Neuronal stem cell (in vitro differentiated cells): ENCODE data around the gene IRAK1.
A peak's percentile ranks its signal among the peaks of the same experiment; 100 is the strongest.
"Not testable (repeated sequence)": the region's sequence is repeated elsewhere in the genome, so short reads cannot be mapped to it uniquely, and the experiment has no call there.

Experiments
- DNase-seq: peaks from one replicate; pipeline ENCODE4 v3.0.0-alpha.2; 2013; ENCODE audit warnings: low spot score
- H2AFZ ChIP-seq: one replicate; pipeline ENCODE4 v1.6.1; 2013; ENCODE audit warnings: mild to moderate bottlenecking, low read length, inconsistent platforms
- H2AK5ac ChIP-seq: 2 replicates; pipeline ENCODE4 v1.6.1; 2013; ENCODE audit warnings: low read depth, mild to moderate bottlenecking, inconsistent platforms, low read length, moderate library complexity, mixed read lengths
- H2BK120ac ChIP-seq: 2 replicates; pipeline ENCODE4 v1.6.1; 2013; ENCODE audit warnings: low read depth, mild to moderate bottlenecking, inconsistent platforms, low read length, moderate library complexity, mixed read lengths
- H2BK12ac ChIP-seq: one replicate; pipeline ENCODE4 v1.6.1; 2013; ENCODE audit warnings: low read length, inconsistent platforms
- H2BK15ac ChIP-seq: 2 replicates; pipeline ENCODE4 v1.6.1; 2013; ENCODE audit warnings: mild to moderate bottlenecking, low read length, inconsistent platforms, mixed read lengths
- H2BK5ac ChIP-seq: one replicate; pipeline ENCODE4 v1.6.1; 2013; ENCODE audit warnings: inconsistent platforms, mild to moderate bottlenecking, low read length, moderate library complexity
- H3K14ac ChIP-seq: one replicate; pipeline ENCODE4 v1.6.1; 2013; ENCODE audit warnings: low read length, inconsistent platforms
- H3K18ac ChIP-seq: 2 replicates; pipeline ENCODE4 v1.6.1; 2013; ENCODE audit warnings: low read length, inconsistent platforms
- H3K23ac ChIP-seq: 2 replicates; pipeline ENCODE4 v1.6.1; 2013; ENCODE audit warnings: low read depth, mild to moderate bottlenecking, mixed read lengths, low read length, inconsistent platforms; ENCODE audit not compliant: poor library complexity
- H3K27ac ChIP-seq: replicated peaks from 3 replicates; pipeline ENCODE4 v1.5.1; 2013; ENCODE audit warnings: low read length, inconsistent platforms
- H3K27me3 ChIP-seq, 3 experiments: 2 replicates each; pipeline ENCODE4 v1.6.1; 2013; ENCODE audit warnings: low read length in 3 of 3, mild to moderate bottlenecking in 2 of 3, inconsistent platforms in 1 of 3, low read depth in 1 of 3, mixed read lengths in 1 of 3, moderate library complexity in 1 of 3; ENCODE audit not compliant: control insufficient read depth in 3 of 3, insufficient read depth in 3 of 3
- H3K36me3 ChIP-seq, 2 donors: replicated peaks in 1 of 2; 2 replicates each; pipeline ENCODE4 v1.6.1; 2013; ENCODE audit warnings: low read length in 2 of 2; ENCODE audit not compliant: control insufficient read depth in 2 of 2, insufficient read depth in 2 of 2
- H3K4ac ChIP-seq: 2 replicates; pipeline ENCODE4 v1.6.1; 2013; ENCODE audit warnings: inconsistent platforms, mild to moderate bottlenecking, low read length, moderate library complexity
- H3K4me1 ChIP-seq, 2 donors: 1 replicate in 1 of 2; 2 replicates in 1 of 2; pipeline ENCODE4 v1.6.1; 2013; ENCODE audit warnings: low read length in 2 of 2, low read depth in 1 of 2; ENCODE audit not compliant: control insufficient read depth in 2 of 2, insufficient read depth in 1 of 2
- H3K4me2 ChIP-seq: one replicate; pipeline ENCODE4 v1.6.1; 2013; ENCODE audit warnings: mild to moderate bottlenecking, low read length, inconsistent platforms; ENCODE audit not compliant: insufficient read depth, poor library complexity, severe bottlenecking
- H3K4me3 ChIP-seq, 2 donors: 2 replicates each; pipeline ENCODE4 v1.5.1; 2013; ENCODE audit warnings: low read length in 2 of 2, mild to moderate bottlenecking in 2 of 2, inconsistent platforms in 1 of 2, moderate library complexity in 1 of 2
- H3K79me1 ChIP-seq: one replicate; pipeline ENCODE4 v1.6.1; 2013; ENCODE audit warnings: low read depth, mild to moderate bottlenecking, inconsistent platforms, low read length, moderate library complexity
- H3K9ac ChIP-seq: one replicate; pipeline ENCODE4 v1.6.1; 2013; ENCODE audit warnings: mild to moderate bottlenecking, low read depth, low read length, inconsistent platforms; ENCODE audit not compliant: poor library complexity
- H3K9me3 ChIP-seq, 2 donors: replicated peaks in 1 of 2; 2 replicates each; pipeline versions ENCODE3 to v1.6.1; 2013; ENCODE audit warnings: low read length in 2 of 2, mild to moderate bottlenecking in 2 of 2, inconsistent platforms in 1 of 2, low read depth in 1 of 2, mixed read lengths in 1 of 2, moderate library complexity in 1 of 2; ENCODE audit not compliant: control insufficient read depth in 2 of 2, insufficient read depth in 1 of 2
- H4K8ac ChIP-seq: one replicate; pipeline ENCODE4 v1.6.1; 2013; ENCODE audit warnings: low read depth, mild to moderate bottlenecking, inconsistent platforms, low read length, moderate library complexity
- H4K91ac ChIP-seq: one replicate; pipeline ENCODE4 v1.6.1; 2013; ENCODE audit warnings: low read length, low read depth, mild to moderate bottlenecking, inconsistent platforms; ENCODE audit not compliant: poor library complexity
- WGBS, 2 donors: extraction: QIAGEN DNeasy Blood & Tissue Kit; methylation state at CpG; one replicate each; pipeline ENCODE4 v1.1.7; 2013; ENCODE audit warnings: missing lambda C conversion rate in 2 of 2, mixed read lengths in 1 of 2; ENCODE audit not compliant: insufficient read length in 2 of 2, insufficient replicate concordance in 1 of 2; ENCODE audit errors: extremely low coverage in 2 of 2; 5-methylcytosine and 5-hydroxymethylcytosine counted together

The IRAK1 gene

GRCh38 chrX:153980394-153980793, 39.3 kb downstream of the IRAK1 start:
- H3K27me3 ChIP-seq, result peaks cover 0 to 40% (median 0%) of the 10 kb centered on the region in 3 experiments
- H3K9me3 ChIP-seq, H3K4ac ChIP-seq, H3K14ac ChIP-seq, H2AFZ ChIP-seq, H2AK5ac ChIP-seq, H3K36me3 ChIP-seq, H3K79me1 ChIP-seq, H3K18ac ChIP-seq, H4K91ac ChIP-seq, H3K9ac ChIP-seq, H2BK5ac ChIP-seq, H3K27ac ChIP-seq, H3K23ac ChIP-seq, DNase-seq, H3K4me2 ChIP-seq, H2BK12ac ChIP-seq, H4K8ac ChIP-seq, H2BK120ac ChIP-seq, H3K4me3 ChIP-seq, H2BK15ac ChIP-seq, H3K4me1 ChIP-seq: not testable (repeated sequence)
- WGBS, 2 donors, result no CpG with 5 or more reads among the region's 10 CpGs

DNA sequence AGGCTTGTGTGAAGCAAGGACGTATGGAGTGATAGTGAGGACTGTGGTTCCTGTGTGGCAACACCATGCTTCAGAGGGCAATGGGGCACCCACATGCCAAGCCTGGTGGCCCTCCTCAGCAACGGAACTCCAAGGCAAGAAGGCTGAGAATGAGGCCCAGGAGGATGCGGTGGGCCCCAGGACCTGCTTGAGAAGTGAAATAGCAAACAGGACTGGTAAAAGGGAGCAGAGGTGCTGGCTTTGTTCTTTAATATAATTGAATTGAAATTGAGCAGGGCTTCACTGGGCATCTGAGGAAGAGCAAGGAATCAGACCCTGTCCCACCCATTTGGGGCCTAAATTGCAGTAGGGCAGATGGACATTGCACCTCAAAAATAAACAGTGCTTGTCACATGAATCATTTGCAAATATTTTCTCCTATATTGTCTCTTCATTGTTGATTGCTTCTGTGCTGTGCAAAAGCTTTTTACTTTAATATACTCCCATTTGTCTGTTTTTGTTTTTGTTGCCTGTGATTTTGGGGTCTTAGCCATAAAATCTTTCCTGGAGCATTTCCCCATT, 44.9 kb downstream of the IRAK1 start:
- no peak overlapping the region for H2AFZ ChIP-seq
- H2BK5ac ChIP-seq, result no peak overlapping the region
- DNase-seq, result no peak
- H2BK120ac ChIP-seq, result no peak overlapping the region
- H3K14ac ChIP-seq, result no peak overlapping the region
- H4K8ac ChIP-seq, result no peak overlapping the region
- H2BK12ac ChIP-seq, result no peak overlapping the region
- no peak overlapping the region for H3K27ac ChIP-seq
- no peak overlapping the region for H3K4ac ChIP-seq
- no peak overlapping the region for H3K23ac ChIP-seq
- peaks cover 0 to 21% (median 0%) of the 10 kb centered on the region in 3 experiments for H3K27me3 ChIP-seq
- H3K4me3 ChIP-seq, result no peak overlapping the region
- no peaks in the 10 kb centered on the region for H3K9me3 ChIP-seq
- H2BK15ac ChIP-seq, result peak overlapping the region; percentile 28
- no peak overlapping the region for H2AK5ac ChIP-seq
- peaks cover 2 to 11% of the 10 kb centered on the region in 2 donors for H3K4me1 ChIP-seq
- H3K4me2 ChIP-seq, result no peak overlapping the region
- H4K91ac ChIP-seq, result no peak overlapping the region
- no CpG with 5 or more reads among the region's 3 CpGs for WGBS, 2 donors
- peaks cover 4% of the 10 kb centered on the region for H3K79me1 ChIP-seq
- H3K9ac ChIP-seq, result no peak overlapping the region
- H3K36me3 ChIP-seq, result peaks cover 0 to under 1% of the 10 kb centered on the region in 2 donors
- no peak overlapping the region for H3K18ac ChIP-seq

- Histone ChIP-seq H3K27ac (no peak overlapping the region), H3K4me1 (peaks cover 2 to 15% of the 10 kb centered on the region in 2 donors), H3K4me2 (peak overlapping the region; percentile 32)
Observed at GRCh38 chrX:153974003-153974725, 45.5 kb downstream of the IRAK1 start.

More at GRCh38 chrX:153974003-153974725, 45.5 kb downstream of the IRAK1 start:
- Histone ChIP-seq H3K18ac (no peak overlapping the region), H3K14ac (no peak overlapping the region), H2BK5ac (no peak overlapping the region), H2AFZ (no peak overlapping the region), H3K9ac (peak overlapping the region; percentile 38), H3K4me3 (no peak overlapping the region), H2AK5ac (no peak overlapping the region), H3K36me3 (peaks cover 0 to 6% of the 10 kb centered on the region in 2 donors), H3K4ac (no peak overlapping the region), H2BK15ac (peak overlapping the region; percentile 28), H3K9me3 (no peaks in the 10 kb centered on the region), H4K91ac (no peak overlapping the region), H3K23ac (no peak overlapping the region), H3K79me1 (peaks cover 4% of the 10 kb centered on the region), H2BK120ac (no peak overlapping the region), H3K27me3 (peaks cover 0 to 21% (median 0%) of the 10 kb centered on the region in 3 experiments), H4K8ac (no peak overlapping the region), H2BK12ac (no peak overlapping the region)
- no CpG with 5 or more reads among the region's 14 CpGs for WGBS, 2 donors
- no peak for DNase-seq
